Brain microvascular endothelial cell (primary cell): Measurements from ENCODE around the gene ARHGAP42.

ENCODE experiments used
- DNase-seq: peaks from one replicate; pipeline ENCODE4 v3.0.0-alpha.2; 2020
- H3K27ac ChIP-seq: fragments of 250-450 bp; sonication (Bioruptor Pico); 2 replicates; pipeline ENCODE4 v1.5.1; 2020; ENCODE audit warnings: mild to moderate bottlenecking, moderate library complexity
- H3K27me3 ChIP-seq: fragments of 250-450 bp; sonication (Bioruptor Pico); replicated peaks from 2 replicates; pipeline ENCODE4 v1.5.1; 2020; ENCODE audit warnings: mild to moderate bottlenecking
- H3K36me3 ChIP-seq: fragments of 250-450 bp; sonication (Bioruptor Pico); replicated peaks from 2 replicates; pipeline ENCODE4 v1.5.1; 2020; ENCODE audit warnings: mild to moderate bottlenecking
- H3K4me3 ChIP-seq: 2 replicates; pipeline ENCODE4 v1.5.1; 2011; ENCODE audit warnings: low read depth, mild to moderate bottlenecking, control low read depth, low read length, moderate library complexity
- CTCF ChIP-seq: IDR thresholded peaks from 2 replicates; pipeline ENCODE4 v1.5.1; 2011; ENCODE audit warnings: low read depth, mild to moderate bottlenecking, moderate library complexity, low read length, control low read depth, inconsistent platforms; ENCODE audit errors: missing control alignments
- in situ Hi-C: cut with HindIII; loops from 2 replicates; pipeline ENCODE4 v1.10.0; 2017; ENCODE audit warnings: low sequenced_read_pairs, low pct_ligation_motif_present

Gene ARHGAP42

GRCh38 chr11:100682247-100682969 is 4.7 kb upstream of the ARHGAP42 start:
- Histone ChIP-seq H3K27ac (no peak overlapping the region), H3K27me3 (no peaks in the 10 kb centered on the region), H3K36me3 (no peaks in the 10 kb centered on the region), H3K4me3 (no peak overlapping the region)
- TF ChIP-seq CTCF, result peak; percentile 31
- no peak for DNase-seq
- in situ Hi-C loops, result no loop called here

- in situ Hi-C loops, result no loop called here
- Histone ChIP-seq H3K4me3 (no peak overlapping the region), H3K27me3 (no peaks in the 10 kb centered on the region), H3K36me3 (no peaks in the 10 kb centered on the region), H3K27ac (no peak overlapping the region)
- no peak for TF ChIP-seq CTCF
- DNase-seq, result no peak
Observed at GRCh38 chr11:100683126-100683525, 4.0 kb upstream of the ARHGAP42 start.

GRCh38 chr11:100684101-100685065 is 2.7 kb upstream of the ARHGAP42 start:
- H3K27ac ChIP-seq, result no peak overlapping the region

GRCh38 chr11:100686476-100687053 is 523 bp upstream of the ARHGAP42 start:
- in situ Hi-C loops, result no loop called here
- Histone ChIP-seq H3K27ac (no peak overlapping the region), H3K4me3 (peak overlapping the region; percentile 81), H3K36me3 (no peaks in the 10 kb centered on the region), H3K27me3 (no peaks in the 10 kb centered on the region)
- DNase-seq, result no peak
- no peak for TF ChIP-seq CTCF

More at GRCh38 chr11:100684101-100685065, 2.7 kb upstream of the ARHGAP42 start:
- DNase-seq, result no peak
- no peaks in the 10 kb centered on the region for H3K36me3 ChIP-seq
- no peaks in the 10 kb centered on the region for H3K27me3 ChIP-seq
- in situ Hi-C loops, result no loop called here
- H3K4me3 ChIP-seq, result no peak overlapping the region
- TF ChIP-seq CTCF, result no peak

- peak overlapping the region; percentile 71 for H3K27ac ChIP-seq
- peak; percentile 72 for DNase-seq
- no peaks in the 10 kb centered on the region for H3K27me3 ChIP-seq
- peak overlapping the region; percentile 81 for H3K4me3 ChIP-seq
- peak; percentile 81 for TF ChIP-seq CTCF
- no peaks in the 10 kb centered on the region for H3K36me3 ChIP-seq
- in situ Hi-C loops, result no loop called here
Observed at GRCh38 chr11:100687630-100688395, 725 bp downstream of the ARHGAP42 start.
